HG03108 (cell line): ENCODE results near the gene LTB.

Experiments used
- ATAC-seq: cut with Tn5 transposase; IDR thresholded peaks from one replicate; pipeline ENCODE4 v1.9.1; 2021; ENCODE audit warnings: moderate library complexity; ENCODE audit not compliant: unreplicated experiment

The LTB gene

DNA sequence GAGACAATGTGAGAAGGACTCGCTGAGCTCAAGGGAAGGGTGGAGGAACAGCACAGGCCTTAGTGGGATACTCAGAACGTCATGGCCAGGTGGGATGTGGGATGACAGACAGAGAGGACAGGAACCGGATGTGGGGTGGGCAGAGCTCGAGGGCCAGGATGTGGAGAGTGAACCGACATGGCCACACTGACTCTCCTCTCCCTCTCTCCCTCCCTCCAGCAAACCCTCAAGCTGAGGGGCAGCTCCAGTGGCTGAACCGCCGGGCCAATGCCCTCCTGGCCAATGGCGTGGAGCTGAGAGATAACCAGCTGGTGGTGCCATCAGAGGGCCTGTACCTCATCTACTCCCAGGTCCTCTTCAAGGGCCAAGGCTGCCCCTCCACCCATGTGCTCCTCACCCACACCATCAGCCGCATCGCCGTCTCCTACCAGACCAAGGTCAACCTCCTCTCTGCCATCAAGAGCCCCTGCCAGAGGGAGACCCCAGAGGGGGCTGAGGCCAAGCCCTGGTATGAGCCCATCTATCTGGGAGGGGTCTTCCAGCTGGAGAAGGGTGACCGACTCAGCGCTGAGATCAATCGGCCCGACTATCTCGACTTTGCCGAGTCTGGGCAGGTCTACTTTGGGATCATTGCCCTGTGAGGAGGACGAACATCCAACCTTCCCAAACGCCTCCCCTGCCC, 5.2 kb downstream of the LTB start:
- no peak for ATAC-seq

GRCh38 chr6:31575952-31576685, 6.1 kb downstream of the LTB start:
- ATAC-seq, result no peak

DNA sequence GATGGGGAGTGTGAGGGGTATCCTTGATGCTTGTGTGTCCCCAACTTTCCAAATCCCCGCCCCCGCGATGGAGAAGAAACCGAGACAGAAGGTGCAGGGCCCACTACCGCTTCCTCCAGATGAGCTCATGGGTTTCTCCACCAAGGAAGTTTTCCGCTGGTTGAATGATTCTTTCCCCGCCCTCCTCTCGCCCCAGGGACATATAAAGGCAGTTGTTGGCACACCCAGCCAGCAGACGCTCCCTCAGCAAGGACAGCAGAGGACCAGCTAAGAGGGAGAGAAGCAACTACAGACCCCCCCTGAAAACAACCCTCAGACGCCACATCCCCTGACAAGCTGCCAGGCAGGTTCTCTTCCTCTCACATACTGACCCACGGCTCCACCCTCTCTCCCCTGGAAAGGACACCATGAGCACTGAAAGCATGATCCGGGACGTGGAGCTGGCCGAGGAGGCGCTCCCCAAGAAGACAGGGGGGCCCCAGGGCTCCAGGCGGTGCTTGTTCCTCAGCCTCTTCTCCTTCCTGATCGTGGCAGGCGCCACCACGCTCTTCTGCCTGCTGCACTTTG, 6.8 kb downstream of the LTB start, which contains the start of gene TNF:
Gene TNF (plus strand): TSS at position 231 of the 567 bp plus-strand sequence. CDS start 177 bp downstream, at position 408.
- peak; percentile 18 for ATAC-seq

DNA sequence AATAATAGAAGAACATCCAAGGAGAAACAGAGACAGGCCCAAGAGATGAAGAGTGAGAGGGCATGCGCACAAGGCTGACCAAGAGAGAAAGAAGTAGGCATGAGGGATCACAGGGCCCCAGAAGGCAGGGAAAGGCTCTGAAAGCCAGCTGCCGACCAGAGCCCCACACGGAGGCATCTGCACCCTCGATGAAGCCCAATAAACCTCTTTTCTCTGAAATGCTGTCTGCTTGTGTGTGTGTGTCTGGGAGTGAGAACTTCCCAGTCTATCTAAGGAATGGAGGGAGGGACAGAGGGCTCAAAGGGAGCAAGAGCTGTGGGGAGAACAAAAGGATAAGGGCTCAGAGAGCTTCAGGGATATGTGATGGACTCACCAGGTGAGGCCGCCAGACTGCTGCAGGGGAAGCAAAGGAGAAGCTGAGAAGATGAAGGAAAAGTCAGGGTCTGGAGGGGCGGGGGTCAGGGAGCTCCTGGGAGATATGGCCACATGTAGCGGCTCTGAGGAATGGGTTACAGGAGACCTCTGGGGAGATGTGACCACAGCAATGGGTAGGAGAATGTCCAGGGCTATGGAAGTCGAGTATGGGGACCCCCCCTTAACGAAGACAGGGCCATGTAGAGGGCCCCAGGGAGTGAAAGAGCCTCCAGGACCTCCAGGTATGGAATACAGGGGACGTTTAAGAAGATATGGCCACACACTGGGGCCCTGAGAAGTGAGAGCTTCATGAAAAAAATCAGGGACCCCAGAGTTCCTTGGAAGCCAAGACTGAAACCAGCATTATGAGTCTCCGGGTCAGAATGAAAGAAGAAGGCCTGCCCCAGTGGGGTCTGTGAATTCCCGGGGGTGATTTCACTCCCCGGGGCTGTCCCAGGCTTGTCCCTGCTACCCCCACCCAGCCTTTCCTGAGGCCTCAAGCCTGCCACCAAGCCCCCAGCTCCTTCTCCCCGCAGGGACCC, 7.8 kb downstream of the LTB start:
- no peak for ATAC-seq

DNA sequence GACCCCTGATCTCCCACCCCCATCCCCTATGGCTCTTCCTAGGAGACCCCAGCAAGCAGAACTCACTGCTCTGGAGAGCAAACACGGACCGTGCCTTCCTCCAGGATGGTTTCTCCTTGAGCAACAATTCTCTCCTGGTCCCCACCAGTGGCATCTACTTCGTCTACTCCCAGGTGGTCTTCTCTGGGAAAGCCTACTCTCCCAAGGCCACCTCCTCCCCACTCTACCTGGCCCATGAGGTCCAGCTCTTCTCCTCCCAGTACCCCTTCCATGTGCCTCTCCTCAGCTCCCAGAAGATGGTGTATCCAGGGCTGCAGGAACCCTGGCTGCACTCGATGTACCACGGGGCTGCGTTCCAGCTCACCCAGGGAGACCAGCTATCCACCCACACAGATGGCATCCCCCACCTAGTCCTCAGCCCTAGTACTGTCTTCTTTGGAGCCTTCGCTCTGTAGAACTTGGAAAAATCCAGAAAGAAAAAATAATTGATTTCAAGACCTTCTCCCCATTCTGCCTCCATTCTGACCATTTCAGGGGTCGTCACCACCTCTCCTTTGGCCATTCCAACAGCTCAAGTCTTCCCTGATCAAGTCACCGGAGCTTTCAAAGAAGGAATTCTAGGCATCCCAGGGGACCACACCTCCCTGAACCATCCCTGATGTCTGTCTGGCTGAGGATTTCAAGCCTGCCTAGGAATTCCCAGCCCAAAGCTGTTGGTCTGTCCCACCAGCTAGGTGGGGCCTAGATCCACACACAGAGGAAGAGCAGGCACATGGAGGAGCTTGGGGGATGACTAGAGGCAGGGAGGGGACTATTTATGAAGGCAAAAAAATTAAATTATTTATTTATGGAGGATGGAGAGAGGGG, 8.8 kb downstream of the LTB start:
- no peak for ATAC-seq

- ATAC-seq, result peak; percentile 25
These were observed 9.9 kb downstream of the LTB start, which contains the start of gene LTA for GRCh38 chr6:31572041-31572911. Gene LTA (plus strand): TSS chr6:31572289. CDS start chr6:31572743, 454 bp downstream.

- no peak for ATAC-seq
These were observed 12.2 kb downstream of the LTB start for GRCh38 chr6:31569861-31570536.

GRCh38 chr6:31568537-31568961, 13.7 kb downstream of the LTB start:
- ATAC-seq, result peak; percentile 46

DNA sequence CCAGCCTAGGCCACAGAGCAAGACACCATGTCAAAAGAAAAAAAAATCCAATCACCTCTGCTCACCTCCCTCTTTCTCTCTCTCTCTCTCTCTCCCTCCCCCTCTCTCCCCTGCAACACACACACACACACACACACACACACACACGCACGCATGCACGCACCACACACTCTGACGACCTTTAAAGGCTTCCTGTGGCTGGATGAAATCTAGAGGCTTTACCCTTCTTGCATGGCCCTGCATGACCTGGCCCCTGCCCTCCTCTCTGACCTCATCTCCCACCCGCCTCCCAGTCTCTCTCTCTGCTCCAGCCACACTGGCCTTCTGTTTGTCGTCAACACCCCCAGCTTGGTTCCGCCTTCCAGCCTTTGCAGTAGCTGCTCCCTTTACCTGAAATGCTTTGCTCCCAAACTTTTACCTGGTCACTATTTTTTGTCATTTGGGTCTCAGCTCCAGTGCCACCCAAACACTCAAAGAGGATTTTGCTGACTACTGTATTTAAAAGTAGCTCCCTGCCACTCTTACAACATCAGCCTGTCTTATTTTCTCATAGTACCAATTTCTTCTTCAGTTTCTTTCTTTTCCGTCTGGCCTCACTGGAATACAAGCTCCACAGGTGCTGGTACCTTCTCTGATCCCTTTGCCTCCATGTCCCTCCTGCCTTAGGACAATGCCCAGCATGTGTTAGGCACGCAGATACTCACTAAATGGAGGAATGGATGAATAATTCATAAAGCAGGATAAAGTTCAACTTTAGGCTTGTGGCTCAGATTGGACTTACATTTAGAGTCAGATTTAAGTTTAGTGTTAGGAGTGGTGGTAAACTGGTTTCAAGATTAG, 14.5 kb downstream of the LTB start:
- ATAC-seq, result no peak

DNA sequence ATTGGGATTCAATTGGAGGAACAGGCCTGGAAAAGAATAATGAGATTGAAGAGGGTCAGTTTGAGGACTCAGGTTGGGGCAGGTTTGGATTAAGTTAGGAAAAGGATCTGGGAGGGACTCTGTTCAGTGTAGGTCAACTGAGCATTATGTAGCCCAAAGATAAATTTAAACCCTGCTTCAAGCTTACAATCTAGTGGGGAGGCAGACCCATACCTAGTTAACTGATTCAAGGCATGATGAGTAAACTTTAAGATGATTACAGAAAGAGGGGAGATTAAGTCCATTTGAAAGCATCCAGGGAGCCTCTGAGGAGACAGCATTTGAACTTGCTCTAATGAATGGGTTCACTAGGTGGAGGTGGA, 21.5 kb downstream of the LTB start:
- ATAC-seq, result no peak

DNA sequence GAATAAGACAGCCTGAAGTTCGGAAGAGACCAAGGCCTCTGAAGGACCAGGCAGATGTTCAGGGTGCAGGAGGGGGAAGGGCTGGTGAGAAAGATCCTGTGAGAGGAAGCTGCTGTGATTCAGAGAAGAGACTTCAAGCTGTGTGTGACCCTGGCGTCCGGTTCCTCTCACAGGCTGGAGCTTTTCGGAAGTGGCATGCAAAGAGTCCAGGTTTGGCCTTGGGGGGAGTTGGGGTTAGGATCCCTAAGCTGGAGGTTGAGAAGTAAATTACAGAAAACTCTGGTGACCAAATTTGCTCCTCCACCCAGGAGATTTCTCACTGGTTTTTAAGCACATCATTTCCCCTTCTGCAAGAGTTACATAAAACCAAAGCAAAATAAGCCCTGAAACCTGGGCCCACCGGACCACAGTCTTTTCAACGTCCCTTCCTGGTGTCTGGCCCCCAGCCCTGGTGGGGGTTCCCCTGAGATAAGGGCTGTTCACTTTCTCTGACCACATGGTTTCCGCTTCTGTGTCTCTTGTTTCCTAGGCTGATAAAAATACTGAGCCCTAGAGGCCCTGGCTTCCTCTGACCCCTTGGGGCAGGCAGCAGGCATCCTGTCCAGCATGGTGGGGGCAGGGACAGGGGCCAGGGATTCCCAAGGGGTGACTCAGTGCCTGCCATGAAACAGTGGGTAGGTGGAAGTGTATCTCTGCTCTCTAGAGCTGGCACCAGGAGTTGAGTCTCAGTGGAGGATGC, 22.1 kb downstream of the LTB start:
- peak; percentile 63 for ATAC-seq

- ATAC-seq, result no peak
These were observed 22.6 kb downstream of the LTB start for GRCh38 chr6:31559606-31559957.

- no peak for ATAC-seq
These were observed 23.4 kb downstream of the LTB start for GRCh38 chr6:31558631-31559500.

- no peak for ATAC-seq
These were observed 24.0 kb downstream of the LTB start for GRCh38 chr6:31558318-31558625.

- no peak for ATAC-seq
These were observed 24.5 kb downstream of the LTB start for GRCh38 chr6:31557443-31558317.
